Subcutaneous adipose tissue (tissue), 4 donors: ENCODE results near the gene FKBP6. TPM values are rescaled to one million over a fixed set of nuclear protein-coding genes. Genes with fewer than 3 reads are reported as not detected.

Source experiments
- CTCF ChIP-seq: fragments of 450-650 bp; IDR thresholded peaks from one replicate; pipeline ENCODE4 v1.5.1; 2016; ENCODE audit warnings: low read depth, mild to moderate bottlenecking, control low read depth, antibody characterized with exemption, moderate library complexity
- total RNA-seq, 4 donors: library from RNA; depleted of rRNA; stranded (reverse); fragments of >200 nt; gene quantifications; one replicate each; pipeline ENCODE4 v1.1.0, GENCODE V29; 2016

Gene FKBP6
- total RNA-seq, 4 donors from 2014 or later = not detected

DNA sequence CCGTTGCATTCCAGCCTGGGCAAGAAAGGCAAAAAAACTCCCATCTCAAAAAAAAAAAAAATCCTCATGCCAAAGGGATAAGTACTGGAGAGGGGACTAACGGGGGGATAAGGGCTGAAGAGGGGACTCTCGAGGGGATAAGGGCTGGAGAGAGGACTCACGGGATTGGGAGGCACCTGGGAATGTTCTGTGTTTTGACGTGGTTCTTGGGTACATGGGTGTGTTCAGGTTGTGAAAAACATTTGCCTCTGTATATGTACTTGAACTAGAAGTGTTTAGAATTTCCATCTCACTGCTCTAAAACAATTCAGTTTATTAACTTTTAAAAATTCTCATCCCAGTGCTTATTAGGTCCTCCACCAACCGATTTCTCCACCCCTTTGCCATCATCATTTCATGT lies 4.5 kb downstream of the FKBP6 start:
- no peak for TF ChIP-seq CTCF

- no peak for TF ChIP-seq CTCF
Observed at GRCh38 chr7:73338321-73338720, 10.4 kb downstream of the FKBP6 start.

DNA sequence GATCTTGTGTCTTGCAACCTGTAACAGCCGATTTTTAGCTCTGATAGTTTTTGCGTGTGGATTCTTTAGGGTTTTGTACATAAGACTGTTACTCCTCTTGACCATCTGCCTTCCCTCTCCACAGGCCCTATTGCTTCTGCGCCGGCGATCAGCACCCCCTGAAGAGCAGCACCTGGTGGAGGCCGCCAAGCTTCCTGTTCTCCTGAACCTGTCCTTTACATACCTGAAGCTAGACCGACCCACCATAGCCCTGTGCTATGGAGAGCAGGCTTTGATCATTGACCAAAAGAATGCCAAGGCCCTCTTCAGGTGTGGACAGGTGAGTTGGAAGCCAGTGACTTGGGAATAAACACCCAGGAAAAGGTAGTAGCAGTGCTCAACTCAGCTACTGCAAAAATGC lies 12.6 kb downstream of the FKBP6 start:
- no peak for TF ChIP-seq CTCF

- TF ChIP-seq CTCF = no peak
Observed at GRCh38 chr7:73341877-73342276, 13.9 kb downstream of the FKBP6 start.

DNA sequence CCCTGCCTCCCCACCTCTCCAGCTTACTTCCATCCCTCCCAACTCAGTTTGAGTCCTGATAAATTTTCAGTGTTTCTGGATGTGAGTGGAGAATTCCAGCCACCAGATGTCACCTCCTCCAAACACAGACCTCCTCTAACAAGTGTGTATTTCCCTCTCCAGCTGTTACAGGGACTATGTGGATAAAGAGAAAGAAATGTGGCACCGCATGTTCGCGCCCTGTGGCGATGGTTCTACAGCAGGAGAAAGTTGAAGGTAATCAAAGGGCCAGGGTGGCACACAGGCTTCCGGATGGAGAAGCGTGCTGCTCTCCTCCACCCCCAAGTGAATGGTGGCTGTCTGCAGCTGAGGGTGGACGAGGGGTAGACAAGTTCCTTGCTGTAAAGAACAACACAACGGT lies 14.7 kb downstream of the FKBP6 start:
- TF ChIP-seq CTCF = no peak

GRCh38 chr7:73343671-73344380 lies 15.9 kb downstream of the FKBP6 start:
- no peak for TF ChIP-seq CTCF

DNA sequence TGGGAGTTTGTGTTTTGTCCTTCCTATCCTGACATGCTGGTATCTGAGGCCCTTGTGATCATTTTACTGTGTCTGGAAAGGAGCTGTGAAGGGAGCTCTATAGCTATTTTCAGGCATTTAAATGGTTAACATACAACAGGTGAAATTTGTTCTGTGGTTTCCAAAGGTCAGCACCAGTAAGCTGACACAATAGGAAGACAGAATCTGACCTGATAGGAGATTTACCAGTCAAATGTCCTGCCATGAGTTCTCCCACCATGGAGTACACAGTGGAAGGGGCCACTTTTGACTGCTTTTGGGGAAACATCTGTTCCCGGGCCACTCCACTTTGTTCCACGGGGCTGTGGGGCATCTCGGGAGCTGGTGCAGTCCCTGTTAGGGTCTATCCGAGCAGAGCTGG lies 17.6 kb downstream of the FKBP6 start:
- no peak for TF ChIP-seq CTCF
